HL-60/S4 (cell line): ENCODE data around the gene PCNX1.
"Not testable (repeated sequence)": the region's sequence is repeated elsewhere in the genome, so short reads cannot be mapped to it uniquely, and the experiment has no call there.

Experiments used
- in situ Hi-C: fragments of 300-500 bp; cut with MboI; formaldehyde crosslinking; loops from 2 replicates; pipeline ENCODE4 v1.14.3; 2022; ENCODE audit warnings: low sequenced_read_pairs

Gene PCNX1

GRCh38 chr14:71062581-71063303 is 155.5 kb downstream of the PCNX1 start:
- in situ Hi-C loops, result no loop called here

- in situ Hi-C loops, result no loop called here
Observed at GRCh38 chr14:71063351-71063750, 156.1 kb downstream of the PCNX1 start.

GRCh38 chr14:71064747-71065146 is 157.5 kb downstream of the PCNX1 start:
- in situ Hi-C loops, result not testable (repeated sequence)

GRCh38 chr14:71070169-71070568 is 162.9 kb downstream of the PCNX1 start:
- in situ Hi-C loops, result no loop called here

- in situ Hi-C loops, result no loop called here
Observed at GRCh38 chr14:71071042-71071441, 163.8 kb downstream of the PCNX1 start.

- in situ Hi-C loops, result no loop called here
Observed at GRCh38 chr14:71076462-71077092, 169.3 kb downstream of the PCNX1 start.

GRCh38 chr14:71078500-71078899 is 171.2 kb downstream of the PCNX1 start:
- in situ Hi-C loops, result no loop called here

- in situ Hi-C loops, result no loop called here
Observed at GRCh38 chr14:71086567-71086966, 179.3 kb downstream of the PCNX1 start.

GRCh38 chr14:71089971-71090370 is 182.7 kb downstream of the PCNX1 start:
- in situ Hi-C loops, result no loop called here

- in situ Hi-C loops, result no loop called here
Observed at GRCh38 chr14:71094722-71095121, 187.5 kb downstream of the PCNX1 start.

GRCh38 chr14:71096947-71097346 is 189.7 kb downstream of the PCNX1 start:
- in situ Hi-C loops, result no loop called here

- in situ Hi-C loops, result no loop called here
Observed at GRCh38 chr14:71103662-71104484, 196.6 kb downstream of the PCNX1 start.

- in situ Hi-C loops, result no loop called here
Observed at GRCh38 chr14:71105177-71105576, 197.9 kb downstream of the PCNX1 start.

- in situ Hi-C loops, result no loop called here
Observed at GRCh38 chr14:71107921-71108320, 200.7 kb downstream of the PCNX1 start.

- in situ Hi-C loops, result no loop called here
Observed at GRCh38 chr14:71108398-71109119, 201.3 kb downstream of the PCNX1 start.

- in situ Hi-C loops, result no loop called here
Observed at GRCh38 chr14:71113376-71113775, 206.1 kb downstream of the PCNX1 start.

- in situ Hi-C loops, result no loop called here
Observed at GRCh38 chr14:71114565-71114964, 207.3 kb downstream of the PCNX1 start.

- in situ Hi-C loops, result no loop called here
Observed at GRCh38 chr14:71115306-71115705, 208.0 kb downstream of the PCNX1 start.

GRCh38 chr14:71115821-71116567 is 208.7 kb downstream of the PCNX1 start:
- in situ Hi-C loops, result no loop called here

- in situ Hi-C loops, result no loop called here
Observed at GRCh38 chr14:71116568-71117122, 209.4 kb downstream of the PCNX1 start.
